Fibroblast of lung (primary cell): Measurements from ENCODE around the gene IGF1R. TPM values are rescaled to one million over a fixed set of nuclear protein-coding genes. Genes with fewer than 3 reads are reported as not detected.

Source experiments
- DNase-seq, 2 donors: peaks; one replicate each; pipeline versions ENCODE4 v3.0.0 to v3.0.0-alpha.2; 2010; ENCODE audit warnings: low read depth in 2 of 2
- H2AFZ ChIP-seq: 2 replicates; pipeline ENCODE4 v1.5.1; 2012; ENCODE audit warnings: low read length, control low read depth, inconsistent platforms
- H3K27ac ChIP-seq: 2 replicates; pipeline ENCODE4 v1.5.1; 2011; ENCODE audit warnings: low read length, control low read depth; ENCODE audit not compliant: insufficient read depth
- H3K27me3 ChIP-seq: 2 replicates; pipeline ENCODE4 v1.5.1; 2011; ENCODE audit warnings: mild to moderate bottlenecking, low read length; ENCODE audit not compliant: control insufficient read depth, insufficient read depth
- H3K36me3 ChIP-seq: 2 replicates; pipeline ENCODE4 v1.5.1; 2011; ENCODE audit warnings: low read length; ENCODE audit not compliant: control insufficient read depth, insufficient read depth
- H3K4me1 ChIP-seq: 2 replicates; pipeline ENCODE4 v1.5.1; 2011; ENCODE audit warnings: low read length; ENCODE audit not compliant: control insufficient read depth, insufficient read depth; ENCODE audit errors: extremely low read depth
- H3K4me2 ChIP-seq: 2 replicates; pipeline ENCODE4 v1.5.1; 2011; ENCODE audit warnings: low read length, control low read depth; ENCODE audit not compliant: insufficient read depth; ENCODE audit errors: extremely low read depth
- H3K4me3 ChIP-seq, 4 experiments: fragments of 200-600 bp in 1 of 4; sonication (generic) in 1 of 4; replicated peaks in 1 of 4; 2 replicates each; pipeline ENCODE4 v1.5.1; 2011 to 2016; ENCODE audit warnings: low read length in 4 of 4, low read depth in 3 of 4, mild to moderate bottlenecking in 3 of 4, control low read depth in 2 of 4, inconsistent platforms in 1 of 4, mixed read lengths in 1 of 4; ENCODE audit not compliant: insufficient read depth in 1 of 4; ENCODE audit errors: control extremely low read depth in 1 of 4
- H3K79me2 ChIP-seq: 2 replicates; pipeline ENCODE4 v1.5.1; 2012; ENCODE audit warnings: mild to moderate bottlenecking, low read length, inconsistent platforms; ENCODE audit not compliant: control insufficient read depth, insufficient read depth
- H3K9ac ChIP-seq: 2 replicates; pipeline ENCODE4 v1.5.1; 2011; ENCODE audit warnings: mild to moderate bottlenecking, low read length, control low read depth; ENCODE audit not compliant: insufficient read depth
- H3K9me3 ChIP-seq: 2 replicates; pipeline ENCODE4 v1.5.1; 2012; ENCODE audit warnings: low read depth, low read length; ENCODE audit not compliant: control insufficient read depth, insufficient read depth
- H4K20me1 ChIP-seq: 2 replicates; pipeline ENCODE4 v1.5.1; 2011; ENCODE audit warnings: low read length; ENCODE audit not compliant: control insufficient read depth, insufficient read depth; ENCODE audit errors: extremely low read depth
- EZH2 ChIP-seq: IDR thresholded peaks from 2 replicates; pipeline ENCODE4 v1.5.1; 2012; ENCODE audit warnings: low read length, control low read depth, mild to moderate bottlenecking; ENCODE audit errors: missing control alignments
- polyA plus RNA-seq, 2 donors: library from polyadenylated mRNA; depleted of rRNA in 1 of 2; stranded (reverse) in 1 of 2; unstranded in 1 of 2; fragments of >200 nt; gene quantifications; 2 replicates each; pipeline ENCODE4 v1.2.1, GENCODE V29; 2011 to 2012; ENCODE audit warnings: missing spikeins in 1 of 2
- total RNA-seq: library from RNA; depleted of rRNA; stranded (reverse); fragments of >200 nt; gene quantifications from 2 replicates; pipeline ENCODE4 v1.2.1, GENCODE V29; 2014
- TF ChIP-seq, protein P1 (sequence below), 2 donors: IDR thresholded peaks in 1 of 2; conservative IDR thresholded peaks in 1 of 2; 1 replicate in 1 of 2; 2 replicates in 1 of 2; pipeline ENCODE4 v1.5.1; 2011 to 2012; ENCODE audit warnings: low read length in 2 of 2, control low read depth in 1 of 2, inconsistent platforms in 1 of 2, low read depth in 1 of 2, mild to moderate bottlenecking in 1 of 2

Gene IGF1R
- total and polyA plus RNA-seq, 2 donors (not counting 1 experiment from before 2014, with no cell fraction given) = 14.6 to 28.6 TPM

GRCh38 chr15:98791046-98791701 lies 142.8 kb downstream of the IGF1R start:
- peak in 1 of 2 donors; percentile 41 for DNase-seq
- peaks cover 4% of the 10 kb centered on the region for H3K4me1 ChIP-seq
- H4K20me1 ChIP-seq = no peaks in the 10 kb centered on the region
- H3K9me3 ChIP-seq = no peaks in the 10 kb centered on the region
- no peak overlapping the region for H3K27ac ChIP-seq
- TF ChIP-seq, protein P1, sequence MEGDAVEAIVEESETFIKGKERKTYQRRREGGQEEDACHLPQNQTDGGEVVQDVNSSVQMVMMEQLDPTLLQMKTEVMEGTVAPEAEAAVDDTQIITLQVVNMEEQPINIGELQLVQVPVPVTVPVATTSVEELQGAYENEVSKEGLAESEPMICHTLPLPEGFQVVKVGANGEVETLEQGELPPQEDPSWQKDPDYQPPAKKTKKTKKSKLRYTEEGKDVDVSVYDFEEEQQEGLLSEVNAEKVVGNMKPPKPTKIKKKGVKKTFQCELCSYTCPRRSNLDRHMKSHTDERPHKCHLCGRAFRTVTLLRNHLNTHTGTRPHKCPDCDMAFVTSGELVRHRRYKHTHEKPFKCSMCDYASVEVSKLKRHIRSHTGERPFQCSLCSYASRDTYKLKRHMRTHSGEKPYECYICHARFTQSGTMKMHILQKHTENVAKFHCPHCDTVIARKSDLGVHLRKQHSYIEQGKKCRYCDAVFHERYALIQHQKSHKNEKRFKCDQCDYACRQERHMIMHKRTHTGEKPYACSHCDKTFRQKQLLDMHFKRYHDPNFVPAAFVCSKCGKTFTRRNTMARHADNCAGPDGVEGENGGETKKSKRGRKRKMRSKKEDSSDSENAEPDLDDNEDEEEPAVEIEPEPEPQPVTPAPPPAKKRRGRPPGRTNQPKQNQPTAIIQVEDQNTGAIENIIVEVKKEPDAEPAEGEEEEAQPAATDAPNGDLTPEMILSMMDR (conservative IDR thresholded peaks at IDR 0.05 in 1 of 2, IDR thresholded peaks at IDR 0.05 in 1 of 2; ENCODE audit: low read depth in 1 of 2, low read length in 2 of 2) = no peak
- TF ChIP-seq EZH2 = no peak
- no peak overlapping the region for H2AFZ ChIP-seq
- no peaks in the 10 kb centered on the region for H3K36me3 ChIP-seq
- peaks cover 12% of the 10 kb centered on the region for H3K79me2 ChIP-seq
- H3K9ac ChIP-seq = no peak overlapping the region
- H3K4me2 ChIP-seq = no peak overlapping the region
- no peak overlapping the region for H3K4me3 ChIP-seq
- no peaks in the 10 kb centered on the region for H3K27me3 ChIP-seq

DNA sequence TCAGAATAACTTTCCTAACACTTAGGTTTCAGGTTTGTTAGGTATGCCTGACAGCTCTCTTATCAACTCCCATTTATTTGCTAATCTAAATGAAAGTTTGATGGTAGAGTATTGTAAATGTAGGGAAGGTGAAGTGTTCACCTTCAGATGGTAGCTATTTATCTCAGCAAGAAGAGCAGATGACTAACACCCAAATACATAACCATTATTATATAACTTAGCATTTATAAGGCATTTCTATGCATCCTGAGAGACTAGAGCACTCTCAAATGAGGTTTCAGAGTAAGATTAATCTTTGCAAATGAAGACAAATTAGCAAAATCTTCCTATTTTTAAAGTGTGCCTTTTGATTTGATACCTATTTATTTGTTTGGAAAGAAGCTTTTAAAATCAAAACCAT lies 143.8 kb downstream of the IGF1R start:
- TF ChIP-seq EZH2 = no peak
- TF ChIP-seq, protein P1 (conservative IDR thresholded peaks at IDR 0.05 in 1 of 2, IDR thresholded peaks at IDR 0.05 in 1 of 2; ENCODE audit: low read depth in 1 of 2, low read length in 2 of 2) = no peak
- Histone ChIP-seq H3K9me3 (no peaks in the 10 kb centered on the region), H3K27ac (no peak overlapping the region), H3K4me2 (no peak overlapping the region), H3K9ac (no peak overlapping the region), H2AFZ (no peak overlapping the region), H3K4me1 (peaks cover 4% of the 10 kb centered on the region), H3K27me3 (no peaks in the 10 kb centered on the region), H3K36me3 (no peaks in the 10 kb centered on the region), H3K79me2 (peaks cover 16% of the 10 kb centered on the region), H3K4me3 (no peak overlapping the region), H4K20me1 (no peaks in the 10 kb centered on the region)
- no peak for DNase-seq

DNA sequence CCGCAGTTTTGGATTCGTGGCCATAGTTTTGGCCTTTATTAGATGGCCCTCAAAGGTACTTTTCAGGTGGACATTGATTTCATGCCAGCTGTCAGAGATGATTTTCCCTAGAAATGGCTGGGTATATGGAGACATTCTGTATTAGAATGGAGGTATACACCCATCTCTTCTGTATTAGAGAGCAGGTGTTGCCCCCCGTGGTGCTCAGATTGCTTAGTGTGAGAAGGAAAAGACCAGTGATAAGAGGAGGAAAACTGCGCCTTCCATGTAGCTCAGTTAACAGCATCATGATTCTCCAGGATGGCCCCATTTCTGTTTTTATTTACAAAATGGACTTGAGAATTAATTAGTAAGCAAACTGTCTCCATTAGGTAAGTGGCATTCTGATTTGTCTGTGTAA lies 145.9 kb downstream of the IGF1R start:
- peaks cover 2% of the 10 kb centered on the region for H3K4me1 ChIP-seq
- no peaks in the 10 kb centered on the region for H3K36me3 ChIP-seq
- TF ChIP-seq EZH2 = no peak
- TF ChIP-seq, protein P1 (conservative IDR thresholded peaks at IDR 0.05 in 1 of 2, IDR thresholded peaks at IDR 0.05 in 1 of 2; ENCODE audit: low read depth in 1 of 2, low read length in 2 of 2) = no peak
- no peak for DNase-seq
- no peak overlapping the region for H3K4me3 ChIP-seq
- no peak overlapping the region for H2AFZ ChIP-seq
- no peak overlapping the region for H3K9ac ChIP-seq
- no peaks in the 10 kb centered on the region for H4K20me1 ChIP-seq
- no peaks in the 10 kb centered on the region for H3K27me3 ChIP-seq
- peaks cover 26% of the 10 kb centered on the region for H3K79me2 ChIP-seq
- H3K27ac ChIP-seq = no peak overlapping the region
- H3K9me3 ChIP-seq = no peaks in the 10 kb centered on the region
- H3K4me2 ChIP-seq = no peak overlapping the region
